ENCODE results near the gene AKR1C8.

AKR1C8 gene

DNA sequence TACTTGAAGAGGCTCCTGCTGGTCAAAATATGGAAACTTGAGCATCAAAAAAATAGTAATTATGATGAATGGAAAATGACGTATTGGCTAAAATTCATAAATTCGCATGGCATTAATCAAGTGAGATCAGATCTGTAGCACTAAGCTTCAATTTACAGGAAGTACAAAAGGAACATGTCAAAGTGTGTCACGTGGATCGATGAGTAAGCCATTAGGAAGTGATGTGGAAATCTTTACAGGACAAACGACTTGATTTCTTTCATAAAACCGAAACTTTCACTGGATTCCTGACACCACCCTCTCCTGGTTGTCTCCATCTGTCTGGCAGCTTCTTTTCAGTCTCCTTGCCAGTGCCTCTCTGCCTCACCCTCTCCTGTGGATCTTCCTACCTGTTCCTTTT is 25.8 kb downstream of the AKR1C8 start:
- Histone ChIP-seq H3K4me3 (replicated peaks; ENCODE audit: insufficient read depth, low read length) (no peak overlapping the region), H3K27ac (replicated peaks) (no peak overlapping the region), H3K27me3 (ENCODE audit: insufficient read depth, poor library complexity, severe bottlenecking) (no peaks in the 10 kb centered on the region)
- TF ChIP-seq, protein P1, sequence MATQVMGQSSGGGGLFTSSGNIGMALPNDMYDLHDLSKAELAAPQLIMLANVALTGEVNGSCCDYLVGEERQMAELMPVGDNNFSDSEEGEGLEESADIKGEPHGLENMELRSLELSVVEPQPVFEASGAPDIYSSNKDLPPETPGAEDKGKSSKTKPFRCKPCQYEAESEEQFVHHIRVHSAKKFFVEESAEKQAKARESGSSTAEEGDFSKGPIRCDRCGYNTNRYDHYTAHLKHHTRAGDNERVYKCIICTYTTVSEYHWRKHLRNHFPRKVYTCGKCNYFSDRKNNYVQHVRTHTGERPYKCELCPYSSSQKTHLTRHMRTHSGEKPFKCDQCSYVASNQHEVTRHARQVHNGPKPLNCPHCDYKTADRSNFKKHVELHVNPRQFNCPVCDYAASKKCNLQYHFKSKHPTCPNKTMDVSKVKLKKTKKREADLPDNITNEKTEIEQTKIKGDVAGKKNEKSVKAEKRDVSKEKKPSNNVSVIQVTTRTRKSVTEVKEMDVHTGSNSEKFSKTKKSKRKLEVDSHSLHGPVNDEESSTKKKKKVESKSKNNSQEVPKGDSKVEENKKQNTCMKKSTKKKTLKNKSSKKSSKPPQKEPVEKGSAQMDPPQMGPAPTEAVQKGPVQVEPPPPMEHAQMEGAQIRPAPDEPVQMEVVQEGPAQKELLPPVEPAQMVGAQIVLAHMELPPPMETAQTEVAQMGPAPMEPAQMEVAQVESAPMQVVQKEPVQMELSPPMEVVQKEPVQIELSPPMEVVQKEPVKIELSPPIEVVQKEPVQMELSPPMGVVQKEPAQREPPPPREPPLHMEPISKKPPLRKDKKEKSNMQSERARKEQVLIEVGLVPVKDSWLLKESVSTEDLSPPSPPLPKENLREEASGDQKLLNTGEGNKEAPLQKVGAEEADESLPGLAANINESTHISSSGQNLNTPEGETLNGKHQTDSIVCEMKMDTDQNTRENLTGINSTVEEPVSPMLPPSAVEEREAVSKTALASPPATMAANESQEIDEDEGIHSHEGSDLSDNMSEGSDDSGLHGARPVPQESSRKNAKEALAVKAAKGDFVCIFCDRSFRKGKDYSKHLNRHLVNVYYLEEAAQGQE (IDR thresholded peaks at IDR 0.05; ENCODE audit: insufficient replicate concordance, low read depth): no peak
- TF ChIP-seq GABPA (IDR thresholded peaks at IDR 0.05; ENCODE audit: low read depth) (no peak), SPI1 (IDR thresholded peaks at IDR 0.05; ENCODE audit: borderline replicate concordance, low read depth) (no peak), POLR2AphosphoS5 (IDR thresholded peaks at IDR 0.05; ENCODE audit: low read depth) (no peak)
- TF ChIP-seq, protein P2, sequence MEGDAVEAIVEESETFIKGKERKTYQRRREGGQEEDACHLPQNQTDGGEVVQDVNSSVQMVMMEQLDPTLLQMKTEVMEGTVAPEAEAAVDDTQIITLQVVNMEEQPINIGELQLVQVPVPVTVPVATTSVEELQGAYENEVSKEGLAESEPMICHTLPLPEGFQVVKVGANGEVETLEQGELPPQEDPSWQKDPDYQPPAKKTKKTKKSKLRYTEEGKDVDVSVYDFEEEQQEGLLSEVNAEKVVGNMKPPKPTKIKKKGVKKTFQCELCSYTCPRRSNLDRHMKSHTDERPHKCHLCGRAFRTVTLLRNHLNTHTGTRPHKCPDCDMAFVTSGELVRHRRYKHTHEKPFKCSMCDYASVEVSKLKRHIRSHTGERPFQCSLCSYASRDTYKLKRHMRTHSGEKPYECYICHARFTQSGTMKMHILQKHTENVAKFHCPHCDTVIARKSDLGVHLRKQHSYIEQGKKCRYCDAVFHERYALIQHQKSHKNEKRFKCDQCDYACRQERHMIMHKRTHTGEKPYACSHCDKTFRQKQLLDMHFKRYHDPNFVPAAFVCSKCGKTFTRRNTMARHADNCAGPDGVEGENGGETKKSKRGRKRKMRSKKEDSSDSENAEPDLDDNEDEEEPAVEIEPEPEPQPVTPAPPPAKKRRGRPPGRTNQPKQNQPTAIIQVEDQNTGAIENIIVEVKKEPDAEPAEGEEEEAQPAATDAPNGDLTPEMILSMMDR (IDR thresholded peaks at IDR 0.05; ENCODE audit: insufficient read depth, low read length): no peak
- DNase-seq (ENCODE audit: low read depth in 1 of 2, low spot score in 1 of 2): peak in 1 of 2 experiments; percentile 21

DNA sequence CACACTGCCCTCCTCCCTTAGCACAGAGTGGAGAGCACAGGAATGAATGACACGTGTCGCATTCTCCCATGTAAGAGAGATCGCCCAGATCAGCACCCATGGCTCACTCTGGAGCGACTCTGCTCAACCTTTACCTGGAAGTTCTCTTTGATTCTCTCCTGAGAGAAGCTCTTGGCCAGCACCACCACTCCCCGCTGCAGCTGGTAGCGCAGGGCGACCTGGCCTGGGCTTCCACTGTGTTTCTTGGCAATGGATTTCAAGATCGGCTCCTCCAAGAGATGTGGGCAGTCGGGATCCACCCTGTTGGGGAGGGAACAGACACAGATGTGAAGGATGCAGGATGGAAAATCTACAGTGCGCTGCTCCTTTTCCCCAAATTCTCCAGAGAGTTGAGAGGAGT is 27.4 kb downstream of the AKR1C8 start:
- DNase-seq (ENCODE audit: low read depth in 1 of 2, low spot score in 1 of 2): no peak
- TF ChIP-seq POLR2AphosphoS5 (IDR thresholded peaks at IDR 0.05; ENCODE audit: low read depth): no peak
- TF ChIP-seq, protein P1 (IDR thresholded peaks at IDR 0.05; ENCODE audit: insufficient replicate concordance, low read depth): no peak
- TF ChIP-seq SPI1 (IDR thresholded peaks at IDR 0.05; ENCODE audit: borderline replicate concordance, low read depth): no peak
- TF ChIP-seq, protein P2 (IDR thresholded peaks at IDR 0.05; ENCODE audit: insufficient read depth, low read length): no peak
- no peak for TF ChIP-seq GABPA (IDR thresholded peaks at IDR 0.05; ENCODE audit: low read depth)
- Histone ChIP-seq H3K27me3 (ENCODE audit: insufficient read depth, poor library complexity, severe bottlenecking) (no peaks in the 10 kb centered on the region), H3K4me3 (replicated peaks; ENCODE audit: insufficient read depth, low read length) (no peak overlapping the region), H3K27ac (replicated peaks) (no peak overlapping the region)

DNA sequence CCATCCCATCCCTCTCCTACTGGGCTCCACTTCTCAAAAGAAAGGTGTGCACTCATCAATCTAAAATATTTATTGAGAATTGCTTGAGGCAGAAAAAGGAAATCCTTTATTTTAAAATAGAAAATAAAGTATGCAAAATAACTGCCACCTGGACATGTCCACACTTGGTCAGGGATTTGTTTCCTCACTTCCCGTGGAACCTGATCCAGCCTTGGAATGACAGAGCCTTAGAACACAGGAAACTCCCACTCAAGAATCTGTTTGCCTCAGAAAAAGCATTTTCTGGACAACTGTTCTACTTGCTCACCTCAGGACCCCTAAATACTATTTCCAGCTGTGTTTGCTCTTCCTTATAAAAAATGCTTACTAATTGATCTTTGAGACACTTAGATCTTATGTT is 29.0 kb downstream of the AKR1C8 start:
- TF ChIP-seq, protein P2 (IDR thresholded peaks at IDR 0.05; ENCODE audit: insufficient read depth, low read length): no peak
- TF ChIP-seq GABPA (IDR thresholded peaks at IDR 0.05; ENCODE audit: low read depth) (no peak), SPI1 (IDR thresholded peaks at IDR 0.05; ENCODE audit: borderline replicate concordance, low read depth) (no peak), POLR2AphosphoS5 (IDR thresholded peaks at IDR 0.05; ENCODE audit: low read depth) (no peak)
- TF ChIP-seq, protein P1 (IDR thresholded peaks at IDR 0.05; ENCODE audit: insufficient replicate concordance, low read depth): no peak
- DNase-seq (ENCODE audit: low read depth in 1 of 2, low spot score in 1 of 2): no peak
- Histone ChIP-seq H3K27me3 (ENCODE audit: insufficient read depth, poor library complexity, severe bottlenecking) (no peaks in the 10 kb centered on the region), H3K27ac (replicated peaks) (no peak overlapping the region), H3K4me3 (replicated peaks; ENCODE audit: insufficient read depth, low read length) (no peak overlapping the region)

Measured in HL-60 (cell line).